H1 (cell line): ENCODE data around the gene LRRFIP1.

Source experiments
- BACH1 ChIP-seq: IDR thresholded peaks from 2 replicates; pipeline ENCODE4 v1.6.1; 2012; ENCODE audit warnings: low read length, improper control_type of control experiment
- CREB1 ChIP-seq: IDR thresholded peaks from 2 replicates; pipeline ENCODE4 v1.6.1; 2012; ENCODE audit warnings: inconsistent platforms
- EZH2 ChIP-seq: fragments of 200-600 bp; sonication (generic); IDR thresholded peaks from 2 replicates; pipeline ENCODE4 v1.7.1; 2012; ENCODE audit warnings: low read depth, mild to moderate bottlenecking, moderate library complexity, low read length, inconsistent platforms; ENCODE audit not compliant: severe bottlenecking
- HDAC2 ChIP-seq, 2 experiments: fragments of 300-600 bp in 1 of 2; sonication (generic) in 1 of 2; IDR thresholded peaks; 2 replicates each; pipeline ENCODE4 v1.6.1; 2011 to 2012; ENCODE audit warnings: low read depth in 2 of 2, low read length in 2 of 2, mild to moderate bottlenecking in 2 of 2, moderate library complexity in 2 of 2, borderline replicate concordance in 1 of 2, inconsistent platforms in 1 of 2
- POLR2A ChIP-seq, 2 experiments: IDR thresholded peaks; 1 replicate in 1 of 2; 2 replicates in 1 of 2; pipeline ENCODE4 v1.6.1; 2011; ENCODE audit warnings: low read depth in 2 of 2, low read length in 2 of 2, mild to moderate bottlenecking in 2 of 2; ENCODE audit errors: control extremely low read depth in 1 of 2
- TAF1 ChIP-seq: IDR thresholded peaks from 2 replicates; pipeline ENCODE4 v1.6.1; 2011; ENCODE audit warnings: mild to moderate bottlenecking, low read depth, low read length
- TBP ChIP-seq: IDR thresholded peaks from 2 replicates; pipeline ENCODE4 v1.6.1; 2011; ENCODE audit warnings: low read depth, low read length, improper control_type of control experiment
- YY1 ChIP-seq: IDR thresholded peaks from 2 replicates; pipeline ENCODE4 v1.6.1; 2011; ENCODE audit warnings: low read depth, mild to moderate bottlenecking, low read length
- TF ChIP-seq, protein P1 (sequence below), 3 experiments: IDR thresholded peaks; 1 replicate in 2 of 3; 2 replicates in 1 of 3; pipeline versions ENCODE4 v1.5.1 to v1.6.1; 2011; ENCODE audit warnings: low read length in 3 of 3, mild to moderate bottlenecking in 3 of 3, inconsistent platforms in 2 of 3, low read depth in 1 of 3, moderate library complexity in 1 of 3; ENCODE audit not compliant: insufficient read depth in 1 of 3; ENCODE audit errors: control extremely low read depth in 1 of 3
- TF ChIP-seq, protein P2 (sequence below): IDR thresholded peaks from 2 replicates; pipeline ENCODE4 v1.6.1; 2011; ENCODE audit warnings: low read depth, mild to moderate bottlenecking, low read length; ENCODE audit not compliant: insufficient read depth
- TF ChIP-seq, protein P3 (sequence below): IDR thresholded peaks from 2 replicates; pipeline ENCODE4 v1.6.1; 2011; ENCODE audit warnings: low read length, improper control_type of control experiment

DNA sequence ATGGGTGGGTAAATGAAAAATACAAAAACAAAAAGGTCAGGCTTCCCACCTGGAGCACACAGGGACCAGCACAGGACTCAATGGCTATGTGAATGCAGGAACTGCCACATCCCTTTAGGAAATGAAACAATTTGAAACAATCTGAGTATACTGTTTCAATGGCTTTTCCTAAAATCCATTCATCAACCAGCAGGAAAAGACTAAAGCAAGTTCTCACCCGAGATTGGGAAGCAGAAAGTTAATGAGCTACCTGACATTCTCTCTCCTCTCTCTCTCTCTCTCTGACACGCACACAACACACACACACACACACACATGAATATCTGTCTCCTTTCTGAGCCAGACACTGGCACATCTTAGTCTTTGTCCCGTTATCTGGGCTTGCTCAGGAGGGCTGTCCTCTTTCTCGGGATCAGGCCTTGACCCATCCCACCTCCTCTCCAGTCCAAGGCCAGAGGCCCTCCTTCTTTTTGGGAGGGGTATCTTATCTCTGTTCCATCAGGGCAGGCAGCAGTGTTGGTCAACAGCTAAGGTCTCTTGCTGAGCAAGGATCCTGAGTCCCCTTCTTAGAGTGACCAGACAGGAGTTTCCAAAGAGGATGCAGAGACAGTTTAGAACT is 11.6 kb upstream of the LRRFIP1 start:
- TF ChIP-seq, protein P1, sequence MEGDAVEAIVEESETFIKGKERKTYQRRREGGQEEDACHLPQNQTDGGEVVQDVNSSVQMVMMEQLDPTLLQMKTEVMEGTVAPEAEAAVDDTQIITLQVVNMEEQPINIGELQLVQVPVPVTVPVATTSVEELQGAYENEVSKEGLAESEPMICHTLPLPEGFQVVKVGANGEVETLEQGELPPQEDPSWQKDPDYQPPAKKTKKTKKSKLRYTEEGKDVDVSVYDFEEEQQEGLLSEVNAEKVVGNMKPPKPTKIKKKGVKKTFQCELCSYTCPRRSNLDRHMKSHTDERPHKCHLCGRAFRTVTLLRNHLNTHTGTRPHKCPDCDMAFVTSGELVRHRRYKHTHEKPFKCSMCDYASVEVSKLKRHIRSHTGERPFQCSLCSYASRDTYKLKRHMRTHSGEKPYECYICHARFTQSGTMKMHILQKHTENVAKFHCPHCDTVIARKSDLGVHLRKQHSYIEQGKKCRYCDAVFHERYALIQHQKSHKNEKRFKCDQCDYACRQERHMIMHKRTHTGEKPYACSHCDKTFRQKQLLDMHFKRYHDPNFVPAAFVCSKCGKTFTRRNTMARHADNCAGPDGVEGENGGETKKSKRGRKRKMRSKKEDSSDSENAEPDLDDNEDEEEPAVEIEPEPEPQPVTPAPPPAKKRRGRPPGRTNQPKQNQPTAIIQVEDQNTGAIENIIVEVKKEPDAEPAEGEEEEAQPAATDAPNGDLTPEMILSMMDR (IDR thresholded peaks at IDR 0.05; ENCODE audit: control extremely low read depth in 1 of 3, insufficient read depth in 1 of 3, low read depth in 1 of 3, low read length in 3 of 3): no peak
- TF ChIP-seq CREB1 (no peak), TAF1 (no peak), EZH2 (no peak), HDAC2 (IDR thresholded peaks at IDR 0.05; ENCODE audit: borderline replicate concordance in 1 of 2, low read depth in 2 of 2, low read length in 2 of 2) (no peak), YY1 (no peak), POLR2A (IDR thresholded peaks at IDR 0.05; ENCODE audit: control extremely low read depth in 1 of 2, low read depth in 2 of 2, low read length in 2 of 2) (no peak), BACH1 (no peak), TBP (no peak)
- TF ChIP-seq, protein P2, sequence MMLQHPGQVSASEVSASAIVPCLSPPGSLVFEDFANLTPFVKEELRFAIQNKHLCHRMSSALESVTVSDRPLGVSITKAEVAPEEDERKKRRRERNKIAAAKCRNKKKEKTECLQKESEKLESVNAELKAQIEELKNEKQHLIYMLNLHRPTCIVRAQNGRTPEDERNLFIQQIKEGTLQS: no peak
- TF ChIP-seq, protein P3, sequence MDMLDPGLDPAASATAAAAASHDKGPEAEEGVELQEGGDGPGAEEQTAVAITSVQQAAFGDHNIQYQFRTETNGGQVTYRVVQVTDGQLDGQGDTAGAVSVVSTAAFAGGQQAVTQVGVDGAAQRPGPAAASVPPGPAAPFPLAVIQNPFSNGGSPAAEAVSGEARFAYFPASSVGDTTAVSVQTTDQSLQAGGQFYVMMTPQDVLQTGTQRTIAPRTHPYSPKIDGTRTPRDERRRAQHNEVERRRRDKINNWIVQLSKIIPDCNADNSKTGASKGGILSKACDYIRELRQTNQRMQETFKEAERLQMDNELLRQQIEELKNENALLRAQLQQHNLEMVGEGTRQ: no peak
